ACC112 (cell line): Measurements from ENCODE around the gene GPR37.

Source experiments
- H2AFZ ChIP-seq: fragments of 200-600 bp; sonication (generic); one replicate; pipeline ENCODE4 v1.6.0; 2017; ENCODE audit warnings: antibody characterized with exemption, low read length; ENCODE audit not compliant: unreplicated experiment
- H3K27ac ChIP-seq: fragments of 200-600 bp; sonication (generic); 2 replicates; pipeline ENCODE4 v1.5.1; 2014; ENCODE audit warnings: low read depth, mild to moderate bottlenecking, antibody characterized with exemption, low read length, moderate library complexity
- H3K27me3 ChIP-seq: fragments of 200-600 bp; sonication (generic); 2 replicates; pipeline ENCODE4 v1.6.1; 2014; ENCODE audit warnings: mild to moderate bottlenecking, antibody characterized with exemption, low read length, moderate library complexity, mixed read lengths; ENCODE audit not compliant: insufficient read depth
- H3K36me3 ChIP-seq: fragments of 200-600 bp; sonication (generic); 2 replicates; pipeline ENCODE4 v1.6.1; 2016; ENCODE audit warnings: mild to moderate bottlenecking, antibody characterized with exemption, low read length, moderate library complexity, mixed read lengths; ENCODE audit not compliant: insufficient read depth
- H3K4me1 ChIP-seq: fragments of 200-600 bp; sonication (generic); one replicate; pipeline ENCODE4 v1.6.1; 2016; ENCODE audit warnings: low read length, mixed read lengths; ENCODE audit not compliant: insufficient read depth, unreplicated experiment, control insufficient read depth
- H3K4me3 ChIP-seq: fragments of 200-600 bp; sonication (generic); 2 replicates; pipeline ENCODE4 v1.5.1; 2014; ENCODE audit warnings: mild to moderate bottlenecking, low read depth, low read length
- H3K79me2 ChIP-seq: fragments of 200-600 bp; sonication (generic); one replicate; pipeline ENCODE4 v1.6.0; 2016; ENCODE audit warnings: low read length; ENCODE audit not compliant: control insufficient read depth, unreplicated experiment, insufficient read depth

GPR37 gene

DNA sequence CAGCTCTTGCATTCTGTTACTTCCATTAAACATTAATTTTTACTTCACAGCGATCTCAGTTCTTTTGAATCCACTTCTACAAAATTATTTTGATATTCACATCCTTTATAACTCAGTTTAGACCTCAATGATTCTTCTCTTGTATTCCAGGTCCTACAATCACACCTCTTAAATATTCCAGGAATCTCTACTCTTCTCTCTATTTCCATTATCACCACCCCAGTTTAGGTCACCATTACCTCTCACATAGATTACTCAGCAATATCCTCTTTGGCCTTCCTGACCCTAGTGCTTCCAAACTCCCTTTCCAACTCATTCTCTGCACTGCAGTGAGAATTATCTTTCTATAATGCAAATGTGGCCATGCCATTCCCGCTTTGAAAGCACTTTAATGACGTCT lies 27.1 kb upstream of the GPR37 start:
- no peaks in the 10 kb centered on the region for H3K79me2 ChIP-seq
- H2AFZ ChIP-seq: no peak overlapping the region
- no peaks in the 10 kb centered on the region for H3K36me3 ChIP-seq
- H3K4me3 ChIP-seq: no peak overlapping the region
- H3K4me1 ChIP-seq: no peaks in the 10 kb centered on the region
- H3K27me3 ChIP-seq: peaks cover 57% of the 10 kb centered on the region
- no peak overlapping the region for H3K27ac ChIP-seq

DNA sequence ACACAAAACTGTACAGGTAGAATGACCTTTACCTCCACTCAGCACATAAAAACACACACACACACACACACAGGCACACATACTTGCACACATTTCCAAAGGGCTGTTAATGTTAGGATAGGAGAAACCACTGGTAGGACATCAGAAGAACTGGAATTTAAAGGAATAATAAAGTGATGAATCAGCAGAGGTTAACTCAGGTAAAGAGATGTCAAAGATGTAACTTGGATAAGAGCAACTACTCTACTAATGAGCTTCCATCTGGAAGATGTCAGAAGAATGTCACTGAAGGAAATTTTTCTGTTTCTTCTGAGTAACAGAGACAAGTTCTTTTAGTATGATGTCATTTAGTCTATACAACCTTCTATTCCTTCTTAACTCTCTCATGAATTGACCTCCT lies 26.4 kb upstream of the GPR37 start:
- Histone ChIP-seq H3K4me3 (no peak overlapping the region), H3K27me3 (peaks cover 56% of the 10 kb centered on the region)

DNA sequence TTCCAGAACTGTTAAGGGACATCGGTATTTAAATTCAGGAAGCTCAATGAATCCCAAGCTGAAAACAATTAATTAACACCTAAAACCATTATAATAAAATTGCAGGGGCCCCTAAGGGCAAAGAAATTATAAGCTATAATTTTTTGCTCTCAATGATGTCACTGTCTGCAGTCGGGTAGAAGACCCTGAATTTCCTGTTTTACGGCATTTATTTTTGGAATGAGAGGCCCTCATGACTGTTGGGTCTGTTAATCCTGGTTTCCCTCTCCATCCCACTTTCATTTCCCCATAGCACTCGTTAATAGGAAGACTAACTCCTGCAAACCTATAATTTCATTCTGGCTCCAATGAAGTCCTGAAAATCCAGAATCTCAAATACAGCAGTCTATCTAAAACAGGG lies 25.8 kb upstream of the GPR37 start:
- H3K4me3 ChIP-seq: no peak overlapping the region
- no peaks in the 10 kb centered on the region for H3K36me3 ChIP-seq
- H3K27ac ChIP-seq: no peak overlapping the region
- H3K79me2 ChIP-seq: no peaks in the 10 kb centered on the region
- no peak overlapping the region for H2AFZ ChIP-seq
- no peaks in the 10 kb centered on the region for H3K4me1 ChIP-seq
- peaks cover 55% of the 10 kb centered on the region for H3K27me3 ChIP-seq

More for the DNA sequence above, 26.4 kb upstream of the GPR37 start:
- Histone ChIP-seq H3K4me1 (no peaks in the 10 kb centered on the region), H3K79me2 (no peaks in the 10 kb centered on the region), H3K27ac (no peak overlapping the region), H2AFZ (no peak overlapping the region), H3K36me3 (no peaks in the 10 kb centered on the region)

DNA sequence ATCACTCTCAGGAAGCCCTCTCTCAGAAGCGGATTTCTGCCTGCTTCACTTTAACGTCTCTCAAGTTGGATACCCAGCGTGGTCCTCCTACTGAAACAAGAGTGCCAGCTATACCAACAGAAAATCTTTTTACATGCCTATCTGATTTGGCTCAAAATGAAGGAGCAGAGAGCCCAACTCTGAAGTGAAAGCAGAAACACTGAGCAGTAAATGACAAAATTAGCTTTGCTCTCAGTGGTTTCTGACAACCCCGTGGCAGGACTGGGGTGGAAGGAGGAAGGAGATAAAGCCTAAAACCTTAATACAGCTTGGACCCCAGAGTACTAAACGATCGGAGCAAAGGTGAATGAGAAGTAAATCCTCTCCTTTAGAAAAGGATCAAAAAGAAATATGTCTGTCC lies 25.1 kb upstream of the GPR37 start:
- H2AFZ ChIP-seq: no peak overlapping the region
- no peaks in the 10 kb centered on the region for H3K36me3 ChIP-seq
- H3K4me3 ChIP-seq: no peak overlapping the region

DNA sequence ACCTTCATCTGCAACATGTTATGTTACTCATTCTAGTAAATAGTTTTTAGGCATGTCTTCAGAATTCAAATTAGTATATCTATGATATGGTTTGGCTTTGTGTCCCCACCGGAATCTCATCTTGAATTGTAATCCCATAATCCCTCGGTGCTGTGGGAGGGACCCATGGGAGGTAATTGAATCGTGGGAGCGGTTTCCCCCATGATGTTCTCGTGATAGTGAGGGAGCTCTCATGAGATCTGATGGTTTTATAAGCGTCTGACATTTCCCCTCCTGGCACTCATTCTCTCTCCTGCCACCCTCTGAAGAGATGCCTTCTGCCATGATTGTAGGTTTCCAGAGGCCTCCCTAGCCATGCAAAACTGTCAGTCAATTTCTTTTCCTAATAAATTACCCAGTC lies 20.4 kb upstream of the GPR37 start:
- Histone ChIP-seq H2AFZ (no peak overlapping the region), H3K27me3 (peaks cover 33% of the 10 kb centered on the region), H3K79me2 (no peaks in the 10 kb centered on the region), H3K4me1 (no peaks in the 10 kb centered on the region), H3K4me3 (no peak overlapping the region), H3K36me3 (no peaks in the 10 kb centered on the region), H3K27ac (no peak overlapping the region)

More for the DNA sequence above, 25.1 kb upstream of the GPR37 start:
- Histone ChIP-seq H3K4me1 (no peaks in the 10 kb centered on the region), H3K27me3 (peaks cover 52% of the 10 kb centered on the region), H3K27ac (no peak overlapping the region), H3K79me2 (no peaks in the 10 kb centered on the region)

DNA sequence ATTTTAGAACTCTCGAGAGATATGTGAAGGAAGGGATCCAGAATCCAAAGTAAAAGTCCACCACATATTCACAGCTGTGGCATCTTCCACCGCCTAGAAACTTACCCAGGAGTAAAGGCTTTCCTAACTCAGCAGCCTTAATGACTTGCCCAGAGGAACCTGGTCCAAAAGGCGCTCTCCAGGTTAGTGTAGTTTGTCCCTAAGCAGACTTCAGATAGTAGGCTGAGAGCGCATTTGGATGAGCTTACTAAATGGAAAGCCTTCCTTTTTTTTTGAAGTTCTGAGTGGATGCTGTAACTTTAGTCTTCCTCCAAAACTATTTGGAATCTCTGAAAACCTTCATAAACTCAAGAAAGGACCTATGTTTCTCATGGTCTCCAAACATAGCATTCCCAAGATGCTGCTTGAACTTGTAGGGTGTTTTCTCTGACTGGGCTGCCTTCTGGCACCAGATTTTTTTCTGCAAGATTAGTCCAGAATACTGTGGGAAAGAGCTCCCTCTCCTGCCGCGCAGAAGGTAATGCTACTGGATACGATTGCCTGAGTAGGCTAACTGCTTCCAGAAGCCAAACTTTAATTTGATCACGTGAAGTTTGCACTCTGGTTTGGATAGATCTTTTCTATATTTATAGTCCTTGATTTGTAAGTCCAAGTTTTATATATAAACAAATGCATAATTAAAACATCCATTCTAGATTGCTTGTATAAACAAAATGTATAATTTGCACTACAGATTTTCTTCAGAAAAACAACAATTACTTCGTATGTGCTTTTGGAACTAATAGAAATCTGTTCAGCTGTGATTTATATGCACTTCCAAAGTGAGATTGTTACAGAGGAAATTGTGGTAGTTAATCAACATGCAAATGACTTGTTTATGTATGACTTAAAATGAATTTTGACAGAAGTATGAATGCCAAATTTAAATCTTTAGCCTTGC lies 19.6 kb upstream of the GPR37 start:
- Histone ChIP-seq H3K4me1 (no peaks in the 10 kb centered on the region), H3K4me3 (no peak overlapping the region), H3K27ac (no peak overlapping the region), H2AFZ (no peak overlapping the region), H3K79me2 (no peaks in the 10 kb centered on the region), H3K36me3 (no peaks in the 10 kb centered on the region), H3K27me3 (peaks cover 26% of the 10 kb centered on the region)

DNA sequence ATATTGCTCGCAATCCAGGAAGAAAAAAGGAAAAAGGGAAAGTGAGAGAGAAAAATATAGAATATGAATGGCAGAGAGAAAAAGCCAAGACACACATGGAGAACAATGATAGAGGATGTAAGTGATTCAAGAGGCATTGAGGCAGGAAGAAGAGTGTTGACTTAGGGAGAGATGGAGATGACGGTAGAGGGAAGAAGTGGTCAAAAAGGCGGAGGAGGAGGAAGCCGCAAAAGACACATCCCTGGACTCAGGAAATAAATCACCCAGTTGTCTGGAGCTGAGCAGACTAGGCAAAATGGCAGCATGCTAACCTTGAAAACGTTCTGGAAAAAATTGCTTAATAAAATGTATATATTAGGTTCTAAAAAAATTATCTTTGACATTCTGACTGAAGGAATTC lies 17.7 kb upstream of the GPR37 start:
- Histone ChIP-seq H3K36me3 (no peaks in the 10 kb centered on the region), H3K27me3 (peaks cover 9% of the 10 kb centered on the region; the same call in 1 of the 2 replicates), H2AFZ (no peak overlapping the region), H3K4me1 (no peaks in the 10 kb centered on the region), H3K27ac (no peak overlapping the region), H3K79me2 (no peaks in the 10 kb centered on the region), H3K4me3 (no peak overlapping the region)

DNA sequence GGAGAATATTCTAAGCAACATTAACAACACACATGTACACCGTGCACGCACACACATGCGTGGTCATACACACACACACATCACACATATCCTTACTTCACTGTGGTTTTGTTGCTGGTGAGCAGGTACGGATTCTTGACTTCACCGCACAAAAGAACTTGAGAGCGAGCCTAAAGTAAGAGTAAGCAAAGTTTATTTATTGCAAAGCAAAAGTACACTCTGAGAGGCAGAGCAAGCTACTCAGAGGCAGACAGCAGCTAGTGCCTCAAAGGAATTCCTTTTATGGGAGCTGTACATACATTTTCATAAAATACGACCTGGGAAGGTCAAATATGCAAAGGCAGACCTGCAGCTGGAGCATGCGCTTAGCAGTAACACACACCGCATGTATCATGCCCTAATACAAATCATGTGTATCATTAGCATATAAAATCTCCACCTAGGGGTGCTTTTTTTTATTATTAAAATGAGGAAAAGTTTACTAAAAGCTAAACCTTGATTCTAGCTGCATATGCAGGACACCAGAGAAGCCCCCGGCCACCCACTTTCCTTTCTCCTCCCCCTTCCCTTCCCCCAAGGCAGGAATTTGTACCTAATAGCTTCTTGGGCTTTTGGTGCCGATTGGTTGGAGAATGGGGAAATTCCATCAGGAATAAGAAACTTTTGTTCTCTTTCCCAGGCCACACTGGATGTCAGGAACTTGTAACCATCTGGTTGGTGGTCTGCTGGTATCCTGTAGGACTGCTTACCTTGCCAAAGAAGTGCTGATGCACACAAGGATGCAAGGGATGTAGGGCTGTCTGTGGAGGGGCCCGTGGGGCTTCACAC lies 16.5 kb upstream of the GPR37 start:
- H3K79me2 ChIP-seq: no peaks in the 10 kb centered on the region
- H3K27me3 ChIP-seq: peaks cover 19% of the 10 kb centered on the region; the same call in 1 of the 2 replicates
- no peak overlapping the region for H3K27ac ChIP-seq
- H2AFZ ChIP-seq: no peak overlapping the region
- no peak overlapping the region for H3K4me3 ChIP-seq
- H3K4me1 ChIP-seq: no peaks in the 10 kb centered on the region
- no peaks in the 10 kb centered on the region for H3K36me3 ChIP-seq

DNA sequence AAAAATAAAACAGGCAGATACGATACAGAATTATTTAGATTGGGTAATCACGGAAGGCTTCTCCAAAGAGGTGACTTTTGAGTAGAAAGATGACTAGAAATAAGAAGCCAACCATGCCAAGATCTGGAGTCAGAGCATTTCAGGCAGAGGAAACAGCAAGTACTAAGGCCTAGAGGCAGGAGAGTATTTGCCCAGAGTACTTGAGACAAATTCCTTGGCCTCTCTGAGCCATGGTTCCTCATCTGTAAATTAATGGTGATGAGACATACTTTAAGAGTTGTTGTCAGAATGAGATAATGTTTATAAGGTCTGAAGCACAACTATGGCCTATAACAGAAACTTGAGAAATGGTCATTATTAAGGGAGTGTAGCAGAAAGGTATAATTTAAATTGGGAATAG lies 15.8 kb upstream of the GPR37 start:
- peaks cover 16% of the 10 kb centered on the region; the same call in 1 of the 2 replicates for H3K27me3 ChIP-seq
- no peaks in the 10 kb centered on the region for H3K4me1 ChIP-seq
- no peak overlapping the region for H3K27ac ChIP-seq
- no peak overlapping the region for H2AFZ ChIP-seq
- no peaks in the 10 kb centered on the region for H3K36me3 ChIP-seq
- no peaks in the 10 kb centered on the region for H3K79me2 ChIP-seq
- H3K4me3 ChIP-seq: no peak overlapping the region

DNA sequence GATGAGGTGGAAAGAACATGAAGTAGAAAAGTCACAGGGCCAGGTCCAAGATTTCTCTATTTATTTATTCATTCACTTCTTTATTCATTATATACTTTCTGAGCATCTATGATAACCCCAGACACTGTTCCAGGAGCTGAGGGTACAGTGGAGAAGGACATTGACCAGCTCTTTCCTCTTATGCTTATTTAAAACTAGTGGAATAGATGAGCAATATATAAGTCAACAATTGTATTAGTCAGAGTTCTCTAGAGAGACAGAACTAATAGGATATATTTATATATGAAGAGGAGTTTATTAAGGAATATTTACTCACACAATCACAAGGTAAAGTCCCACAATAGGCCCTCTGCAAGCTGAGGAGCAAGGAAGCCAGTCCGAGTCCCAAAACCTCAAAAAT lies 15.0 kb upstream of the GPR37 start:
- peaks cover 17% of the 10 kb centered on the region; the same call in 1 of the 2 replicates for H3K27me3 ChIP-seq
- H3K27ac ChIP-seq: no peak overlapping the region
- no peak overlapping the region for H2AFZ ChIP-seq
- no peaks in the 10 kb centered on the region for H3K4me1 ChIP-seq
- no peak overlapping the region for H3K4me3 ChIP-seq
- H3K79me2 ChIP-seq: no peaks in the 10 kb centered on the region
- no peaks in the 10 kb centered on the region for H3K36me3 ChIP-seq
